Urinary bladder (tissue), 4 donors: ENCODE data around the gene DLEC1. TPM values are rescaled to one million over a fixed set of nuclear protein-coding genes. Genes with fewer than 3 reads are reported as not detected.

Source experiments
- DNase-seq: peaks from one replicate; pipeline ENCODE4 v3.0.0-alpha.2; 2015; ENCODE audit errors: extremely low spot score
- H3K27ac ChIP-seq: one replicate; pipeline ENCODE4 v1.5.1; 2013; ENCODE audit warnings: low read depth, mild to moderate bottlenecking, moderate library complexity
- H3K36me3 ChIP-seq: one replicate; pipeline ENCODE4 v1.6.1; 2013; ENCODE audit warnings: mild to moderate bottlenecking, moderate library complexity; ENCODE audit not compliant: insufficient read depth
- H3K4me1 ChIP-seq: one replicate; pipeline ENCODE4 v1.6.1; 2013; ENCODE audit warnings: mild to moderate bottlenecking, moderate library complexity; ENCODE audit not compliant: insufficient read depth
- H3K4me3 ChIP-seq: one replicate; pipeline ENCODE4 v1.5.1; 2013; ENCODE audit warnings: low read depth, low read length
- WGBS: extraction: QIAGEN DNeasy Blood & Tissue Kit; methylation state at CpG from one replicate; pipeline ENCODE4 v1.1.7; 2013; 5-methylcytosine and 5-hydroxymethylcytosine counted together
- polyA plus RNA-seq: library from polyadenylated mRNA; stranded (reverse); fragments of 200-250 nt; gene quantifications from one replicate; pipeline ENCODE4 v1.2.3, GENCODE V29; 2013
- total RNA-seq: library from RNA; depleted of rRNA; stranded (reverse); fragments of >200 nt; gene quantifications from one replicate; pipeline ENCODE4 v1.2.3, GENCODE V29; 2014
- donor health status: healthy with polysubstance abuse.
- donor health status: healthy.

The DLEC1 gene
- total and polyA plus RNA-seq, 2 donors = 0.29 to 0.42 TPM

GRCh38 chr3:38018296-38019266, 20.4 kb upstream of the DLEC1 start:
- no peak for DNase-seq
- Histone ChIP-seq H3K36me3 (peaks cover 8% of the 10 kb centered on the region), H3K4me1 (no peaks in the 10 kb centered on the region), H3K4me3 (no peak overlapping the region), H3K27ac (no peak overlapping the region)
- 80% methylated on average over 13 of the region's 13 CpGs for WGBS

GRCh38 chr3:38019658-38020341, 19.2 kb upstream of the DLEC1 start:
- Histone ChIP-seq H3K27ac (no peak overlapping the region), H3K36me3 (peaks cover 8% of the 10 kb centered on the region), H3K4me3 (no peak overlapping the region), H3K4me1 (no peaks in the 10 kb centered on the region)
- WGBS = 86% methylated on average over 10 of the region's 10 CpGs
- no peak for DNase-seq

DNA sequence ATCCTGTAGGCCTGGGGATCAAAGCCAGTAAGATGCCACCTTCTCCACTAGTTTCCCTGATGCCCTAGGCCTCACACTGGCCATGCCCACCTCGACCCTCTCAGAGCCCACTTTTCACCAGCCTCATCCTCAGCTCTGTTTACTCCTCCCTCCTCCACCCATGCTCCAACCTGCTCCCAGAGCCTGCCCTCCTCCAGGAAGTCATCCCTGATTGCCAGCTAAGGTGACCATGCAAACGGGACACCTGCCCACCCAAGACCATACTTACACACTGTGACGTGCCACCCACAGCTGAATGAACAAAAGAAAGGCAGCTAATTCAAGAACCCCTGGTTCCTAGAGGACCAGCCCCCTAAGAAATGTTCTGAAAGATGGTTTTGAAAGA, 18.7 kb upstream of the DLEC1 start:
- Histone ChIP-seq H3K4me1 (no peaks in the 10 kb centered on the region), H3K27ac (no peak overlapping the region), H3K36me3 (peaks cover 8% of the 10 kb centered on the region), H3K4me3 (no peak overlapping the region)
- no peak for DNase-seq
- WGBS = 87% methylated on average over 3 of the region's 3 CpGs

GRCh38 chr3:38021196-38021595, 17.8 kb upstream of the DLEC1 start:
- no peak overlapping the region for H3K4me3 ChIP-seq
- H3K36me3 ChIP-seq = peaks cover 3% of the 10 kb centered on the region
- H3K4me1 ChIP-seq = no peaks in the 10 kb centered on the region
- H3K27ac ChIP-seq = no peak overlapping the region
- no peak for DNase-seq
- WGBS = 79% methylated on average over 4 of the region's 4 CpGs

DNA sequence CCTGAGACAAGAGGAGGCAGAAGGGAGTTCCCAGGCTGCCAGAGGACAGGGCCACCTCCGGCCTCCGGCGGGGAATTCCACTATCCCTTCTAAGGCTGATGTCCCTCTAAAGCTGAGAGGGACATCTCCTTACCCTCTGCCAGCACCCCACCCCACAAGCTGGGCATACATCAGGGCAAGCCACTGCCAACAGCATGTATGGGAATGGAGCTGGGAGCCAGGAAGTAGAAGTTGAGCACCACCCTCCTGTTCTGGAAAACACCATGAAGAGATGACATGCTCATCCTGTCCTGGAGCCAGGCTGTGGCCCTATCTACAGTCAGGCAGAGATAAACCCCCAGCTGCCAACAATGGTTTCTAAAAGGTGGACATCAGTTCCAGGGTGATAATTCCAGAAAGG, 16.7 kb upstream of the DLEC1 start:
- WGBS = 60% methylated on average over 3 of the region's 3 CpGs
- Histone ChIP-seq H3K27ac (no peak overlapping the region), H3K4me1 (no peaks in the 10 kb centered on the region), H3K36me3 (no peaks in the 10 kb centered on the region), H3K4me3 (no peak overlapping the region)
- no peak for DNase-seq

DNA sequence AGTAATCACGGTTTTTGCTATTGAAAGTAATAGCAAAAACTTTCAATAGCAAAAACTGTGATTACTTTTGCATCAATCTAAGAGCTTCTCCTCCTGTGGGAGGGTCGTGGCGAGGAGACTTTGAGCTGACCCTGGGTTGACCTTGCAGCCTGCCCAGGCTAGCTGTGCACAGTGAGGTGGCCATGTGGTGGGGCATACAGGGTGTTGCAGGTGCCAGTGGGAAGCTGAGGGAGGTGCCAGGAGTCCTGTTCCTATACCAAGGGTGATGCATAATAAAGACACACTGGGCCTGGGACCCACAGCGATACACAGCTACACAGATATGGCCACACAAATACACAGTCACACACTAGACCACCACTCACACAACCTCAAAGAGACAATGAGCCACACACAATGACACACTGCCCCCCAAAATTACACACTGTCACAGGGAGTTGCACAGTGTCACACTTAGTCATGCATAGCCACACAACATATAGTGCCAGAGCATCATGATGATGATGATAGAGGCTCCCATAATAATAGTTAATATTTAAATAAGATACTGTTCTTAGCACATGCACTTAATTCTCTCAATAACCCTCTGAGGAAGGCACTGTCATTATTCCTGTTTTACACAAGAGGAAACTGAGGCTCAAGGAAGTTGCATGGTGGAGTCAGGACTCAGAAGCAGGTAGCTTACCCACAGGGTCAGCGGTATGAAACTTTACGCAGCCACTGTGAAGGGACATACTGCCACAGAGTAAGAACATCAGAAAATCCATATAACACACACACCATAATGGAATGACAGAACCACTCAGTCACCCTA, 15.9 kb upstream of the DLEC1 start:
- Histone ChIP-seq H3K27ac (no peak overlapping the region), H3K36me3 (no peaks in the 10 kb centered on the region), H3K4me3 (no peak overlapping the region), H3K4me1 (no peaks in the 10 kb centered on the region)
- DNase-seq = no peak
- WGBS = 88% methylated on average over 6 of the region's 6 CpGs

DNA sequence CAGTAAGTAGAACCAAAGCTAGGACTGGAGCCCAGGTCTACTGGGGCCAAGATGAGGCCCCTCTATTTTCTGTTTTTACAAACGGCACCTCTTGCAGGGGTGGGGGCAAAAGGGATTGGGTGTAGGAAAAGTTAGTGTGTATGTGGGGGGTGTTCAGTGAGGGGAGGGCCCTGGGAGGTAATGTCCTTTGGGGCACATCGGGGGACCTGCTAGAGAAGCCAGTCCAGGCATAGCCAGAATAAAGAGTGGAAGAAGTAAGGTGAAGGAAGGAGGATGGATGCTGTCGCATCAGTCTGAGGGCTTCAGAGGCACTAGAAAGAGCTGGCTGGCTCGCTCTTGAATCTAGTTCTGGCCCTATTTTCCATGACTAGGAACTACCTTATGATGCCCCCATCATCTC, 12.2 kb upstream of the DLEC1 start:
- H3K4me1 ChIP-seq = no peaks in the 10 kb centered on the region
- 71% methylated on average over 4 of the region's 4 CpGs for WGBS

GRCh38 chr3:38027466-38028465, 11.2 kb upstream of the DLEC1 start:
- no peak overlapping the region for H3K4me3 ChIP-seq
- 88% methylated on average over 6 of the region's 6 CpGs for WGBS
- DNase-seq = no peak
- H3K36me3 ChIP-seq = no peaks in the 10 kb centered on the region
- no peaks in the 10 kb centered on the region for H3K4me1 ChIP-seq
- no peak overlapping the region for H3K27ac ChIP-seq

More for the DNA sequence above, 12.2 kb upstream of the DLEC1 start:
- H3K27ac ChIP-seq = no peak overlapping the region
- no peak for DNase-seq
- H3K4me3 ChIP-seq = no peak overlapping the region
- no peaks in the 10 kb centered on the region for H3K36me3 ChIP-seq

DNA sequence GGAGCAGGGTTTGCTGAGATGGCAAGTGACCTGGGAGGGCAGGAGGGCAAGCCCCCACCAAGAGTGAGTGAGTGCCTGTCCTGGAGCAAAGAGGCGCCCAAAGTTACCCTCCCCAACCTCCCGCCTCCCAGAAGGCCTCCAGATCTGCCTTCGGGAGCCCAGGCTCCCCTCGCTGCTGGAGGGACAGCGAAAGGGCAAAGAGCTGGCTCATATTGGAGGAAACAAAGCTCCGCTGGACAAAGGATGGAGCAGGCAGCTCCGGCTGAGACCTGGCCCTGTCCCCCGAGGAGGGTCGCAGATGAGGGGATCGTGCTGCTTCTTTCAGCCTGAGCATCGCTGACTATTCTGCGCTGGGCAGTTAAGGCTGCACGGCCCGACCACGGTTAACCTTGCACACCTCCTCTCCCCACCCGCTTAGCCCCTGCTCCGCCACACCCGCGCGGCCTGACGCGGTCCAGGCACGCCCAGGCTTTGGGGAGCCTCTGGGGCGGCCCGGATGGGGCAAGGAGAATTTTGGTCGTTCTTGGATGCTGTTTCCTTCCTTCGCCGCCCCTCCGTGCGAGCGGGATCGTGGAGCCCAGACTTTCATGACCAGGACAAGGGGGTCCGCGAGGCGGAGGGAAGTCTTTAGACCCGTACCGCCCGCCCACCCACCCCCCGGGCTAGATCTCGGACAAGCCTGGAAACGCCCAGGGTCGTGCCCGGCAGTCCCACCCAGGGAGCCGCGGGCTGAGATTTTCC, 10.2 kb upstream of the DLEC1 start:
- Histone ChIP-seq H3K4me3 (peak overlapping the region; percentile 74), H3K27ac (peak overlapping the region; percentile 80), H3K36me3 (no peaks in the 10 kb centered on the region), H3K4me1 (no peaks in the 10 kb centered on the region)
- 15% methylated on average over 45 of the region's 45 CpGs for whole genome bisulfite sequencing
- no peak for DNase-seq

- WGBS = under 1% methylated on average over 75 of the region's 75 CpGs
- Histone ChIP-seq H3K27ac (peak within 1 kb of the TSS; percentile 89), H3K4me3 (peak within 1 kb of the TSS; percentile 74), H3K4me1 (no peaks in the 10 kb centered on the region), H3K36me3 (no peaks in the 10 kb centered on the region)
- DNase-seq = no peak
Measured at GRCh38 chr3:38029400-38030125, 9.4 kb upstream of the DLEC1 start, which contains the start of gene PLCD1. PLCD1 (minus strand) TSS chr3:38029642; CDS start chr3:38029539, 103 bp downstream.

- DNase-seq = no peak
- WGBS = 37% methylated on average over 8 of the region's 8 CpGs
- Histone ChIP-seq H3K27ac (peak overlapping the region; percentile 89), H3K4me3 (peak overlapping the region; percentile 74), H3K4me1 (no peaks in the 10 kb centered on the region), H3K36me3 (no peaks in the 10 kb centered on the region)
Measured at GRCh38 chr3:38030126-38031021, 8.6 kb upstream of the DLEC1 start.
